GM19193 (cell line): ENCODE data around the gene SLC35B2.

Experiments used
- POLR2A ChIP-seq: IDR thresholded peaks from 4 replicates; pipeline ENCODE4 v1.6.1; 2011; ENCODE audit not compliant: insufficient read depth, insufficient read length; ENCODE audit errors: extremely low read depth

SLC35B2 gene

GRCh38 chr6:44254191-44255104 lies 2.9 kb downstream of the SLC35B2 start:
- TF ChIP-seq POLR2A = no peak

GRCh38 chr6:44253307-44254101 lies 3.8 kb downstream of the SLC35B2 start:
- TF ChIP-seq POLR2A = peak; percentile 35

DNA sequence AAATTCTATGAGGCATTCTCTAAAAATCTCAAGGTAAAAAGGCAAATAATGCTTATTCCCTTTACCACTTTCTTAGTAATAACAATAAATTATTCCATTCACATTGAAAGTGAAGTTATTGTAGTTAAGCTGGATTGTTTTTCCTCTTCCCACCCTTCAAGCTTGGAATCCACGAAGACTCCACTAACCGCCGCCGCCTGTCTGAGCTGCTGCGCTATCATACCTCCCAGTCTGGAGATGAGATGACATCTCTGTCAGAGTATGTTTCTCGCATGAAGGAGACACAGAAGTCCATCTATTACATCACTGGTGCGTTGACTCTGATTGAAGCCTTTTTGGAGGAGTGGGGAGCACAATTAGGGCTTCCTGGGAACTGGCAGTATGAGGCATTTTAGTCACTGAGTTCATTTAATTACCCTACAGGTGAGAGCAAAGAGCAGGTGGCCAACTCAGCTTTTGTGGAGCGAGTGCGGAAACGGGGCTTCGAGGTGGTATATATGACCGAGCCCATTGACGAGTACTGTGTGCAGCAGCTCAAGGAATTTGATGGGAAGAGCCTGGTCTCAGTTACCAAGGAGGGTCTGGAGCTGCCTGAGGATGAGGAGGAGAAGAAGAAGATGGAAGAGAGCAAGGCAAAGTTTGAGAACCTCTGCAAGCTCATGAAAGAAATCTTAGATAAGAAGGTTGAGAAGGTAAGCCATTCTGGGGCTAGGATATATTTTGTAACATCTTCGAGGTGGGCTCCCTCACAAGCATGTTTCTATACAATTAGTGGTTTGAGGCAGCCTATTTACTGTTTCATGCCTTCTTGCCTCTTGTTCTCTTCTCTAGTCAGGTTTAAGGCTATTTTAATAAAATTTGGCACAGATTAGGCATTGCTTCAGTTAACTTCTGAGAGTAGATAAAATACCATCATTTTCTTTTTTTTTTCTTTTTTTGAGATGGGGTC lies 5.5 kb downstream of the SLC35B2 start:
- TF ChIP-seq POLR2A = no peak

DNA sequence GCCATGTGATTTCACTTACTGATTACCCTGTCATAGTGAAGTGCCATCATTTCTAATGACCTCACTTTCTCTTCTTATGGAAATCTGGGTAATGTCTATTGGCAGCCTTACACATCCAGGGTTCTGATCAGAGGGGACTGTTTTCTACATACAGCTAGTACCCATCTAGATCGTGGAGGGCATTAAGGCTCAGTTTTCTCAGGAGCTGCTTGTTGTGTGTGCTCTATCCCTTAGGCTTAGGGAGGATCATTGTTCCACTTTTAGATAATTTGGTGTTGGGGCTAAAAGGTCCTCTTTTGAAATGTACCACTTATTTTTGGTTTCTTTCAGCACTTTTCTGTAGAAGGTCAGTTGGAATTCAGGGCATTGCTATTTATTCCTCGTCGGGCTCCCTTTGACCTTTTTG lies 6.6 kb downstream of the SLC35B2 start:
- no peak for TF ChIP-seq POLR2A

- no peak for TF ChIP-seq POLR2A
Measured at GRCh38 chr6:44250067-44250717, 7.1 kb downstream of the SLC35B2 start.

DNA sequence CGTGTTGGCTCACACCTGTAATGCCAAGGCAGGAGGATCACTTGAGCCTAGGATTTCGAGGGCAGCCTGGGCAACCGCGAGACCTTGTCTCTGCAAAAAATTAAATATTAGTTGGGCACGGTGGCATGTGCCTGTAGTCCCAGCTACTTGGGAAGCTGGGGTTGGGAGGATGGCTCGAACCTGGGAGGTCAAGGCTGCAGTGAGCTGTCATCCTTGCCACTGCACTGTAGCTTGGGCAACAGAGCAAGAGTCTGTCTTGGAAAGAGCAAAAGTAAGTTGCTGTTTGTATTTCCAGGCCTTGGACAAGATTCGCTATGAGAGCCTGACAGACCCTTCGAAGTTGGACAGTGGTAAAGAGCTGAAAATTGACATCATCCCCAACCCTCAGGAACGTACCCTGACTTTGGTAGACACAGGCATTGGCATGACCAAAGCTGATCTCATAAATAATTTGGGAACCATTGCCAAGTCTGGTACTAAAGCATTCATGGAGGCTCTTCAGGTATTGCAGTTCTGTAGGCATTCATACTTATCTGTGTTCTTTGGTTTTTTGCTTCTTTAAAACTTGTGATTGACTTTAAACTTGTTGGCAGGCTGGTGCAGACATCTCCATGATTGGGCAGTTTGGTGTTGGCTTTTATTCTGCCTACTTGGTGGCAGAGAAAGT lies 8.1 kb downstream of the SLC35B2 start:
- TF ChIP-seq POLR2A = no peak

DNA sequence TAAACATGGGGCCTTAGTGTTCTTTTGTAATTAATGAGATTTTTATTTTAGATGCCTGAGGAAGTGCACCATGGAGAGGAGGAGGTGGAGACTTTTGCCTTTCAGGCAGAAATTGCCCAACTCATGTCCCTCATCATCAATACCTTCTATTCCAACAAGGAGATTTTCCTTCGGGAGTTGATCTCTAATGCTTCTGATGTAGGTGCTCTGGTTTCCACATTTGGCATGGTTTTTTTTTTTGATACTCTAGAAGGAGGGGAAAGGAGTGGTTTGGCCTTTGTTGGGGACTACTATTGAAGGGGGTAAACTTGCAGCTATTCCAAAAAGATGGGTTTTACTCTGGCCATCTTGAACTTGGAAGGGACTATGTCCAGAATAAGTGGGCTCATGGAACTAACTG lies 8.7 kb downstream of the SLC35B2 start:
- TF ChIP-seq POLR2A = no peak

DNA sequence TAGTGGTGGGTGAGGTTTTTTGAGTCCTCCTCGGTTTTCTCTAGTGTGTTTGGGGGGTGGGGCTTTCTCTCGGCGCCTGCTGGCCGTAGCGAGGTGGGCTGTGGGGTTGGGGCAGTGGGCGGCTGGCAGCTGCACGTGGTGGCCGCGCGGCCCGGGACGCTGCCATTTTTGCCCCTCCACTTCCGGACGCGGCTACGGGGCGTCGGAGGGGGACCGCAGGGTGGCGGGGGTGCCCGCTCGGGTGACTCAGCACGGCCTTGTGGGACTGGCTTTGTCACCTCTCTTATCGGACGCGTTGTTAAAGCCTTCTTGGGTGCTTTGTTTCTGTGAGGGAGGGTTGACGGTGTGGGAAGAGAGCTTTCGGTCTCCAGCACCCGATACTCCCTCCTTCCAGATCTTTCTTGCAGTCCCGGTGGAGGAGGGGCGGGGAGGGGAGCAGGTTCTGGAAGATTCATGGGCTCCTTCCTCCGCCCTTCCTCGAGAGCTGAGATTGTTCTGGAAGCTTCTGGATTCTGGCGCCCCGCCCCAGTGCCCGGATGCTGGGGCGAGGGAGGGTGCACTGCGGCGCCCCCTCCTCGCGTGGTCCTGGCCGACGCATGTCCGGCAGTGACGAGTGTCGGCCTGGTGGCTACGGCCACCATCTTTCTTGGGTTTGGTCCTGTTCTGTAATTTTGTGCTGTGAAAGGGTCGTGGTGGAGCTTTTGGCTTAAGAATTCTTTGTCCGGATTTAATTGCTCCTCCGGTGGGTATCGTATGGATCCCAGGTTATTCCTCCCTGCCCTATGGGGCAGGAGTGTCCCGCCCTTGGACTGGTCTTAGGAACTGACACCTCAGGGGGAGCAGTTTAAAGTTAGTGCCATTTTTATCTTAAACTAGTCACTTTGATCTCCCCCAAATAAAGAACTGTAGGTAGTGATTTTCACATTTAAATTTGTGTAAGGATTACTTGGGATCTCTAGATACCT lies 9.7 kb downstream of the SLC35B2 start:
- TF ChIP-seq POLR2A = peak; percentile 23

DNA sequence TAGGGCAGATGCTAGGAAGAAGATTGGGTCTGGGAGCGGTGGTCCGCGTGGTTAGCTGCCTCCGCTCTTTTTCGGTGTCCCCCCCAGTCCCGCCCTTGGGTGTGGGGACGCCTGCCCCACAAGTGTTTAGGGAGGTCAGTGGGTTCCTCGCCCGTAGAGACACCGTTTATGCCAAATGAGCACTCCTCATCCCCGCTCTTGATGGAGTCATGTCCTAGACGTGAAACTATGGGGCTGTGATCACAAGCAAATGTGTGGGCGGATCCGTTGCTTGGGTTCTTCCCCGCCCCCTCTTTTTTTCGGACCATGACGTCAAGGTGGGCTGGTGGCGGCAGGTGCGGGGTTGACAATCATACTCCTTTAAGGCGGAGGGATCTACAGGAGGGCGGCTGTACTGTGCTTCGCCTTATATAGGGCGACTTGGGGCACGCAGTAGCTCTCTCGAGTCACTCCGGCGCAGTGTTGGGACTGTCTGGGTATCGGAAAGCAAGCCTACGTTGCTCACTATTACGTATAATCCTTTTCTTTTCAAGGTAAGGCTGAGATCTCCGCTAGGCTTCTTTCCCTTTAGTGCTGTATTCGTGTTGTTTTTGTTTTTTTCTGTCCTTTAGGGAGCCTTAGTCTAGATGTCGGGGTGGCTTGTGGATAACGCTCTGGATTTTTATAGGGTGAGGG lies 10.5 kb downstream of the SLC35B2 start, which contains the start of gene HSP90AB1:
TSS of gene HSP90AB1 (plus strand) at position 439 of the 675 bp plus-strand sequence. CDS start 1,529 bp downstream, outside the sequence.
- TF ChIP-seq POLR2A = peak; percentile 100

DNA sequence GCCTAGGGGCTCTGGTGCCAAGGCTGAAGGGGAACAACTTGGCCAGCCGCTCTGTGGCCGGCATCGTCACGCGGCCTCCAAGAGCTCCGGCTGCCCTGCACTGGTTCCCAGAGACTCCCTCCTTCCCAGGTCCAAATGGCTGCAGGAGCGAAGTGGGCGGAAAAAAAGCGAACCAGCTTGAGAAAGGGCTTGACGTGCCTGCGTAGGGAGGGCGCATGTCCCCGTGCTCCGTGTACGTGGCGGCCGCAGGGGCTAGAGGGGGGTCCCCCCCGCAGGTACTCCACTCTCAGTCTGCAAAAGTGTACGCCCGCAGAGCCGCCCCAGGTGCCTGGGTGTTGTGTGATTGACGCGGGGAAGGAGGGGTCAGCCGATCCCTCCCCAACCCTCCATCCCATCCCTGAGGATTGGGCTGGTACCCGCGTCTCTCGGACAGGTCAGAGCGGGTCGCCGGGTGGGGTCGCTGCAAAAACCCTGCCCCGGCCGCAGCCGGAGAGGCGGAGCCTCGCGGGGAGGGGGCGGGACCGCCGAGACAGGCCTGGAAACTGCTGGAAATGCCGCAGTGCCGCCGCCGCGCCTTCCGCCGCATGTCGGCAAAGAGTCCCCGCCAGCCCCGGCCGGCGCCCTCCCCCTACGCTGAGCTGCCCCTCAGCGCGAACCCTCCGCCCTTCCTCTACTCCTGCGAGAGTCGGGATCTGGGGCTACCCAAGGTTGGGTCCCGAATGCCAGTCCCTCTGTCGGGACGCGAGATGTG lies 11.2 kb downstream of the SLC35B2 start:
- TF ChIP-seq POLR2A = no peak

DNA sequence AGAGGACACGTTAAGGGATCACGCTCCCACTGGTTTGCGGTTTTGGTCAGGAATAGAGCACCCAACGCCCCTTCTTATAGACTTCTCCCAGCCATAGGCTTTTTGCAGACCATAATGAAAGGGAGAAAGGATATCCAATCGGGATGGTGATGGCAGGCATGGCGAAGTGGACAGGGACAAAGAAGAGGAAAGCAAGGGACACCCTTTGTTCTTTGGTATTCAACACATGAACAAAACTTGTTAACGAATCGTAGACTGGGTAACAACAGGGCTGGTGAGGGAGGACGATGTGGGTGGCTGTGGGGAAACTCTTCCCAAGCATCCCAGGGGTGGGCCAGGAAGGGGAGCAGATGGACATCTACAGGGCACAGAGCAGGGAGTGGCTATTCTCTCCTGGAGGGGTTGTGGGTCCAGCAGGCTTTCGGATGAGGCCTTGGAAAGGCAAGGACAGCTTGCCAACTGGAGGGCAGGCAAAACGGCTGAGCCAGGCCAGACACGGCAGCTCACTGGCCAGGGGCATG lies 11.9 kb downstream of the SLC35B2 start:
- TF ChIP-seq POLR2A = no peak
